IMR-90 (cell line): Measurements from ENCODE around the gene PMP22. TPM values are rescaled to one million over a fixed set of nuclear protein-coding genes. Genes with fewer than 3 reads are reported as not detected.

ENCODE experiments used
- ATAC-seq: fragments of 200-7000 bp; cut with Tn5 transposase; 2 replicates; pipeline ENCODE4 v1.9.1; 2020; ENCODE audit warnings: low read depth, mild to moderate bottlenecking, moderate library complexity
- BruUV-seq: library from RNA; stranded (reverse); fragments of 400-500 nt; replicated peaks from 2 replicates; lab custom pipeline; 2021; lab: Mats Ljungman, UMichigan
- CTCF ChIA-PET: fragments of 300-600 bp; formaldehyde crosslinking; extraction: SDS; loops from one replicate; lab custom pipeline; 2021; ENCODE audit warnings: antibody characterized with exemption; lab: Yijun Ruan, JAX
- POLR2A ChIA-PET: fragments of 300-600 bp; sonication (Branson Sonifier 250); formaldehyde crosslinking; loops from one replicate; lab custom pipeline; 2022; ENCODE audit warnings: antibody characterized with exemption; ENCODE audit not compliant: unreplicated experiment; lab: Charles Lee
- DNase-seq: peaks from one replicate; pipeline ENCODE4 v3.0.0; 2013
- H2AFZ ChIP-seq: replicated peaks from 2 replicates; pipeline ENCODE3; 2013; ENCODE audit warnings: low read length, mild to moderate bottlenecking; ENCODE audit not compliant: poor library complexity
- H2AK5ac ChIP-seq: 2 replicates; pipeline ENCODE4 v1.6.1; 2013; ENCODE audit warnings: low read depth, low read length, inconsistent platforms
- H2AK9ac ChIP-seq: replicated peaks from 2 replicates; pipeline ENCODE3; 2013; ENCODE audit warnings: mild to moderate bottlenecking, low read depth, low read length, moderate library complexity; ENCODE audit not compliant: poor library complexity
- H2BK120ac ChIP-seq: 2 replicates; pipeline ENCODE4 v1.6.1; 2013; ENCODE audit warnings: low read depth, low read length, inconsistent platforms
- H2BK15ac ChIP-seq: 3 replicates; pipeline ENCODE4 v1.6.1; 2013; ENCODE audit warnings: low read depth, low read length, inconsistent platforms
- H2BK20ac ChIP-seq: 2 replicates; pipeline ENCODE4 v1.6.1; 2013; ENCODE audit warnings: low read depth, mild to moderate bottlenecking, inconsistent platforms, low read length, moderate library complexity
- H2BK5ac ChIP-seq: 2 replicates; pipeline ENCODE4 v1.6.1; 2013; ENCODE audit warnings: mild to moderate bottlenecking, low read depth, low read length, inconsistent platforms; ENCODE audit not compliant: poor library complexity, severe bottlenecking
- H3K14ac ChIP-seq: replicated peaks from 2 replicates; pipeline ENCODE4 v1.6.1; 2013; ENCODE audit warnings: low read depth, low read length, inconsistent platforms
- H3K18ac ChIP-seq: 2 replicates; pipeline ENCODE4 v1.6.1; 2013; ENCODE audit warnings: low read depth, low read length, control low read depth
- H3K23ac ChIP-seq: 2 replicates; pipeline ENCODE4 v1.6.1; 2013; ENCODE audit warnings: low read depth, low read length, inconsistent platforms
- H3K27ac ChIP-seq: 2 replicates; pipeline ENCODE4 v1.5.1; 2013; ENCODE audit warnings: mild to moderate bottlenecking, control low read depth, low read length; ENCODE audit not compliant: insufficient read depth
- H3K27me3 ChIP-seq: 2 replicates; pipeline ENCODE4 v1.6.1; 2013; ENCODE audit warnings: low read length; ENCODE audit not compliant: control insufficient read depth, insufficient read depth
- H3K36me3 ChIP-seq: 2 replicates; pipeline ENCODE4 v1.6.1; 2013; ENCODE audit warnings: low read length, mixed read lengths; ENCODE audit not compliant: control insufficient read depth, insufficient read depth
- H3K4ac ChIP-seq: 2 replicates; pipeline ENCODE4 v1.6.1; 2013; ENCODE audit warnings: low read depth, low read length, inconsistent platforms
- H3K4me1 ChIP-seq: 2 replicates; pipeline ENCODE4 v1.6.1; 2013; ENCODE audit warnings: low read length, mixed read lengths; ENCODE audit not compliant: control insufficient read depth, insufficient read depth
- H3K4me2 ChIP-seq: 2 replicates; pipeline ENCODE4 v1.6.1; 2013; ENCODE audit warnings: low read depth, mild to moderate bottlenecking, control low read depth, low read length, moderate library complexity
- H3K4me3 ChIP-seq: 2 replicates; pipeline ENCODE4 v1.5.1; 2013; ENCODE audit warnings: low read depth, mild to moderate bottlenecking, control low read depth, low read length, moderate library complexity; ENCODE audit not compliant: insufficient read depth
- H3K56ac ChIP-seq: 2 replicates; pipeline ENCODE4 v1.6.1; 2013; ENCODE audit warnings: low read length, inconsistent platforms; ENCODE audit not compliant: insufficient read depth; ENCODE audit errors: extremely low read depth
- H3K79me1 ChIP-seq, 2 experiments: 2 replicates each; pipeline ENCODE4 v1.6.1; 2013; ENCODE audit warnings: low read length in 2 of 2, inconsistent platforms in 1 of 2, low read depth in 1 of 2
- H3K9ac ChIP-seq: 2 replicates; pipeline ENCODE4 v1.6.1; 2013; ENCODE audit warnings: low read depth, low read length, control low read depth
- H3K9me1 ChIP-seq: 2 replicates; pipeline ENCODE4 v1.6.1; 2013; ENCODE audit warnings: low read length, inconsistent platforms; ENCODE audit not compliant: insufficient read depth
- H3K9me3 ChIP-seq: 2 replicates; pipeline ENCODE4 v1.6.1; 2013; ENCODE audit warnings: low read length; ENCODE audit not compliant: control insufficient read depth, insufficient read depth
- H4K20me1 ChIP-seq: 2 replicates; pipeline ENCODE4 v1.6.1; 2013; ENCODE audit warnings: low read length, inconsistent platforms; ENCODE audit not compliant: insufficient read depth
- H4K5ac ChIP-seq: 2 replicates; pipeline ENCODE4 v1.6.1; 2013; ENCODE audit warnings: mild to moderate bottlenecking, low read depth, low read length, control low read depth
- H4K8ac ChIP-seq, 2 experiments: 2 replicates each; pipeline ENCODE4 v1.6.1; 2013; ENCODE audit warnings: low read depth in 2 of 2, low read length in 2 of 2, control low read depth in 1 of 2, inconsistent platforms in 1 of 2
- H4K91ac ChIP-seq: 2 replicates; pipeline ENCODE4 v1.6.1; 2013; ENCODE audit warnings: low read depth, low read length, inconsistent platforms; ENCODE audit not compliant: insufficient read depth
- BHLHE40 ChIP-seq: fragments of 150-350 bp; IDR thresholded peaks from 2 replicates; pipeline ENCODE4 v1.6.1; 2016; ENCODE audit warnings: mild to moderate bottlenecking, low read depth, low read length
- CEBPB ChIP-seq: IDR thresholded peaks from 2 replicates; pipeline ENCODE4 v1.6.1; 2012; ENCODE audit warnings: low read depth, low read length, improper control_type of control experiment
- CHD1 ChIP-seq: IDR thresholded peaks from 2 replicates; pipeline ENCODE4 v1.6.1; 2012; ENCODE audit warnings: low read depth, low read length, improper control_type of control experiment
- FOS ChIP-seq: fragments of 150-350 bp; IDR thresholded peaks from 2 replicates; pipeline ENCODE4 v1.6.1; 2016; ENCODE audit warnings: low read depth, low read length
- MAFK ChIP-seq: IDR thresholded peaks from 2 replicates; pipeline ENCODE4 v1.6.1; 2012; ENCODE audit warnings: low read depth, low read length, improper control_type of control experiment
- MAZ ChIP-seq: IDR thresholded peaks from 2 replicates; pipeline ENCODE4 v1.6.1; 2012; ENCODE audit warnings: low read depth, mild to moderate bottlenecking, low read length, improper control_type of control experiment, moderate library complexity, borderline replicate concordance
- MXI1 ChIP-seq: IDR thresholded peaks from 2 replicates; pipeline ENCODE4 v1.6.1; 2012; ENCODE audit warnings: low read depth, mild to moderate bottlenecking, low read length, moderate library complexity, borderline replicate concordance
- NFE2L2 ChIP-seq: fragments of 150-350 bp; IDR thresholded peaks from 2 replicates; pipeline ENCODE4 v1.6.1; 2016; ENCODE audit warnings: low read depth, mild to moderate bottlenecking, low read length
- POLR2A ChIP-seq: IDR thresholded peaks from 2 replicates; pipeline ENCODE4 v1.6.1; 2012; ENCODE audit warnings: mild to moderate bottlenecking, low read depth, low read length
- RAD21 ChIP-seq: IDR thresholded peaks from 2 replicates; pipeline ENCODE4 v1.6.1; 2012; ENCODE audit warnings: low read length, improper control_type of control experiment
- RCOR1 ChIP-seq: IDR thresholded peaks from 2 replicates; pipeline ENCODE4 v1.6.1; 2012; ENCODE audit warnings: mild to moderate bottlenecking, low read length, improper control_type of control experiment; ENCODE audit not compliant: insufficient replicate concordance
- RFX5 ChIP-seq: IDR thresholded peaks from 2 replicates; pipeline ENCODE4 v1.8.0; 2012; ENCODE audit warnings: low read depth, mild to moderate bottlenecking, low read length, moderate library complexity
- SMC3 ChIP-seq: fragments of 150-350 bp; IDR thresholded peaks from 2 replicates; pipeline ENCODE4 v1.6.1; 2016; ENCODE audit warnings: low read depth, mild to moderate bottlenecking, antibody characterized with exemption, low read length, moderate library complexity
- WGBS, 2 experiments: methylation state at CpG; one replicate each; pipeline versions ENCODE4 v1.1.5 to v1.1.7; 2013; ENCODE audit warnings: missing lambda C conversion rate in 2 of 2; ENCODE audit not compliant: insufficient read length in 1 of 2; ENCODE audit errors: extremely low coverage in 2 of 2; 5-methylcytosine and 5-hydroxymethylcytosine counted together
- dilution Hi-C: fragments of 300-500 bp; cut with HindIII; formaldehyde crosslinking; loops from one replicate; pipeline ENCODE4 v1.14.3; 2018; ENCODE audit warnings: low sequenced_read_pairs; ENCODE audit not compliant: unreplicated experiment
- in situ Hi-C: fragments of 300-500 bp; cut with MboI; formaldehyde crosslinking; loops from 3 replicates; pipeline ENCODE4 v1.14.3; 2019; ENCODE audit warnings: low sequenced_read_pairs, inconsistent platforms, mixed read lengths
- intact Hi-C: fragments of 100-400 bp; cut with micrococcal nuclease; formaldehyde crosslinking; loops from 2 replicates; pipeline ENCODE4 v1.10.0; 2022
- polyA plus RNA-seq, 3 experiments: library from polyadenylated mRNA; depleted of rRNA; stranded (reverse); fragments of >200 nt; gene quantifications; 2 replicates each; pipeline ENCODE4 v1.2.3, GENCODE V29; 2012; ENCODE audit warnings: low replicate concordance in 1 of 3
- total RNA-seq: library from RNA; depleted of rRNA; stranded (reverse); fragments of >200 nt; gene quantifications from 2 replicates; pipeline ENCODE4 v1.2.3, GENCODE V29; 2012
- TF ChIP-seq, protein P1 (sequence below): conservative IDR thresholded peaks from 2 replicates; pipeline ENCODE4 v1.5.1; 2012; ENCODE audit warnings: mild to moderate bottlenecking, low read depth, low read length, improper control_type of control experiment
- TF ChIP-seq, protein P2 (sequence below): fragments of 150-350 bp; IDR thresholded peaks from 2 replicates; pipeline ENCODE4 v1.6.1; 2016; ENCODE audit warnings: low read depth, mild to moderate bottlenecking, low read length, moderate library complexity, borderline replicate concordance
- TF ChIP-seq, protein P3 (sequence below): fragments of 150-350 bp; IDR thresholded peaks from 2 replicates; pipeline ENCODE4 v1.6.1; 2017; ENCODE audit warnings: mild to moderate bottlenecking, antibody characterized with exemption, low read length, low read depth

The PMP22 gene
- total and polyA plus RNA-seq, 2 of the 4 experiments (the other 2 are of a cell fraction), result 33.5 to 72.8 TPM

DNA sequence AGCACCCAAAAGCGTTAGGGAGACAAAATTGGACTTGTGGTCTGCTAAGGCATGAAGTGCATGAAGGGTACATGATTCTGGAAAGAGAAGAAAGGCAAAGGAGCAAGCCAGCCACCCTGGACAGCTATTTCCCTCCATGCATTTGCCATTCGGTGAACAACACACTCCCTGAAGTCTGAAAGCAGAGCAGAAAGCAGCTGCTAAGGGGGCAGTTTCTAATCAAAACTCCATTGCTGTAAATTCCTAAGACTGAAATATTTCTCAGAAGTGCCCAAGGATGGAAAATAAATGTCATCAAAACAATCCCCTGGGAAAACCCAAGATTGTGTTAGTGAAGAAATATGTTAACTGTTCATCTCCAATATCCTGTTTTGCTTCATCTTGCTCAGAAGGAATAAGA is 44.3 kb downstream of the PMP22 start:
- H2AFZ ChIP-seq, result no peak overlapping the region
- no peak overlapping the region for H4K5ac ChIP-seq
- intact Hi-C loops, result no loop called here
- no peak overlapping the region for H3K4me2 ChIP-seq
- H3K14ac ChIP-seq, result no peak overlapping the region
- no peak for DNase-seq
- no peak overlapping the region for H4K8ac ChIP-seq
- H3K27ac ChIP-seq, result no peak overlapping the region
- no peaks in the 10 kb centered on the region for H3K9me3 ChIP-seq
- no peaks in the 10 kb centered on the region for H3K79me1 ChIP-seq
- H2BK15ac ChIP-seq, result no peak overlapping the region
- H2BK120ac ChIP-seq, result no peak overlapping the region
- H3K18ac ChIP-seq, result no peak overlapping the region
- H4K91ac ChIP-seq, result no peak overlapping the region
- H3K4me1 ChIP-seq, result no peaks in the 10 kb centered on the region
- H3K4me3 ChIP-seq, result no peak overlapping the region
- H2AK9ac ChIP-seq, result no peak overlapping the region
- no peak overlapping the region for H2BK5ac ChIP-seq
- dilution Hi-C loops, result no loop called here
- no peaks in the 10 kb centered on the region for H3K27me3 ChIP-seq
- H2AK5ac ChIP-seq, result no peak overlapping the region
- H3K9me1 ChIP-seq, result no peaks in the 10 kb centered on the region
- H4K20me1 ChIP-seq, result no peaks in the 10 kb centered on the region
- H3K36me3 ChIP-seq, result no peaks in the 10 kb centered on the region
- BruUV-seq, result no TSS peak
- H3K4ac ChIP-seq, result no peak overlapping the region
- no peak overlapping the region for H3K23ac ChIP-seq
- ChIA-PET POLR2A (no interaction called here), CTCF (no interaction called here)
- TF ChIP-seq RAD21, result no peak
- TF ChIP-seq MXI1, result no peak
- TF ChIP-seq POLR2A, result no peak
- TF ChIP-seq SMC3, result no peak
- TF ChIP-seq NFE2L2, result no peak
- no peak for TF ChIP-seq MAFK
- TF ChIP-seq, protein P1, sequence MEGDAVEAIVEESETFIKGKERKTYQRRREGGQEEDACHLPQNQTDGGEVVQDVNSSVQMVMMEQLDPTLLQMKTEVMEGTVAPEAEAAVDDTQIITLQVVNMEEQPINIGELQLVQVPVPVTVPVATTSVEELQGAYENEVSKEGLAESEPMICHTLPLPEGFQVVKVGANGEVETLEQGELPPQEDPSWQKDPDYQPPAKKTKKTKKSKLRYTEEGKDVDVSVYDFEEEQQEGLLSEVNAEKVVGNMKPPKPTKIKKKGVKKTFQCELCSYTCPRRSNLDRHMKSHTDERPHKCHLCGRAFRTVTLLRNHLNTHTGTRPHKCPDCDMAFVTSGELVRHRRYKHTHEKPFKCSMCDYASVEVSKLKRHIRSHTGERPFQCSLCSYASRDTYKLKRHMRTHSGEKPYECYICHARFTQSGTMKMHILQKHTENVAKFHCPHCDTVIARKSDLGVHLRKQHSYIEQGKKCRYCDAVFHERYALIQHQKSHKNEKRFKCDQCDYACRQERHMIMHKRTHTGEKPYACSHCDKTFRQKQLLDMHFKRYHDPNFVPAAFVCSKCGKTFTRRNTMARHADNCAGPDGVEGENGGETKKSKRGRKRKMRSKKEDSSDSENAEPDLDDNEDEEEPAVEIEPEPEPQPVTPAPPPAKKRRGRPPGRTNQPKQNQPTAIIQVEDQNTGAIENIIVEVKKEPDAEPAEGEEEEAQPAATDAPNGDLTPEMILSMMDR, result no peak
- TF ChIP-seq, protein P2, sequence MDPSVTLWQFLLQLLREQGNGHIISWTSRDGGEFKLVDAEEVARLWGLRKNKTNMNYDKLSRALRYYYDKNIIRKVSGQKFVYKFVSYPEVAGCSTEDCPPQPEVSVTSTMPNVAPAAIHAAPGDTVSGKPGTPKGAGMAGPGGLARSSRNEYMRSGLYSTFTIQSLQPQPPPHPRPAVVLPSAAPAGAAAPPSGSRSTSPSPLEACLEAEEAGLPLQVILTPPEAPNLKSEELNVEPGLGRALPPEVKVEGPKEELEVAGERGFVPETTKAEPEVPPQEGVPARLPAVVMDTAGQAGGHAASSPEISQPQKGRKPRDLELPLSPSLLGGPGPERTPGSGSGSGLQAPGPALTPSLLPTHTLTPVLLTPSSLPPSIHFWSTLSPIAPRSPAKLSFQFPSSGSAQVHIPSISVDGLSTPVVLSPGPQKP, result no peak
- no peak for TF ChIP-seq CHD1
- TF ChIP-seq FOS, result no peak
- TF ChIP-seq RFX5, result no peak
- no peak for TF ChIP-seq CEBPB
- TF ChIP-seq, protein P3, sequence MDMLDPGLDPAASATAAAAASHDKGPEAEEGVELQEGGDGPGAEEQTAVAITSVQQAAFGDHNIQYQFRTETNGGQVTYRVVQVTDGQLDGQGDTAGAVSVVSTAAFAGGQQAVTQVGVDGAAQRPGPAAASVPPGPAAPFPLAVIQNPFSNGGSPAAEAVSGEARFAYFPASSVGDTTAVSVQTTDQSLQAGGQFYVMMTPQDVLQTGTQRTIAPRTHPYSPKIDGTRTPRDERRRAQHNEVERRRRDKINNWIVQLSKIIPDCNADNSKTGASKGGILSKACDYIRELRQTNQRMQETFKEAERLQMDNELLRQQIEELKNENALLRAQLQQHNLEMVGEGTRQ, result no peak
- no peak for TF ChIP-seq MAZ
- no peak for TF ChIP-seq BHLHE40
- TF ChIP-seq RCOR1, result no peak
- no CpG with 5 or more reads among the region's 2 CpGs for WGBS, 2 experiments
- ATAC-seq, result peak; percentile 62
- no peak overlapping the region for H3K9ac ChIP-seq
- H3K56ac ChIP-seq, result no peak overlapping the region
- in situ Hi-C loops, result no loop called here
- H2BK20ac ChIP-seq, result no peak overlapping the region
